GM21360 (cell line): Measurements from ENCODE around the gene SIGLECL1.

Experiments
- ATAC-seq: cut with Tn5 transposase; IDR thresholded peaks from one replicate; pipeline ENCODE4 v1.9.1; 2021; ENCODE audit warnings: mild to moderate bottlenecking, moderate library complexity; ENCODE audit not compliant: unreplicated experiment

The SIGLECL1 gene

GRCh38 chr19:51252306-51253079, 1.6 kb downstream of the SIGLECL1 start:
- ATAC-seq, result no peak

GRCh38 chr19:51253088-51253806, 2.4 kb downstream of the SIGLECL1 start:
- no peak for ATAC-seq

GRCh38 chr19:51256155-51256625, 5.3 kb downstream of the SIGLECL1 start:
- ATAC-seq, result no peak

GRCh38 chr19:51257471-51257870, 6.6 kb downstream of the SIGLECL1 start:
- no peak for ATAC-seq

- no peak for ATAC-seq
These were observed 7.6 kb downstream of the SIGLECL1 start for GRCh38 chr19:51258165-51259160.

- ATAC-seq, result no peak
These were observed 8.7 kb downstream of the SIGLECL1 start for GRCh38 chr19:51259348-51260245.

- ATAC-seq, result no peak
These were observed 12.9 kb downstream of the SIGLECL1 start for GRCh38 chr19:51263808-51264207.

GRCh38 chr19:51271067-51271466, 20.2 kb downstream of the SIGLECL1 start:
- no peak for ATAC-seq

GRCh38 chr19:51272183-51272810, 21.4 kb downstream of the SIGLECL1 start:
- no peak for ATAC-seq

- no peak for ATAC-seq
These were observed 23.3 kb downstream of the SIGLECL1 start for GRCh38 chr19:51274049-51274770.

- ATAC-seq, result no peak
These were observed 26.2 kb downstream of the SIGLECL1 start for GRCh38 chr19:51277112-51277511.

- no peak for ATAC-seq
These were observed 31.5 kb downstream of the SIGLECL1 start for GRCh38 chr19:51282335-51282734.

GRCh38 chr19:51285682-51286081, 34.8 kb downstream of the SIGLECL1 start:
- ATAC-seq, result no peak

GRCh38 chr19:51289635-51290034, 38.8 kb downstream of the SIGLECL1 start:
- no peak for ATAC-seq

GRCh38 chr19:51292971-51293370, 42.1 kb downstream of the SIGLECL1 start:
- no peak for ATAC-seq

- ATAC-seq, result no peak
These were observed 42.8 kb downstream of the SIGLECL1 start for GRCh38 chr19:51293571-51294210.

GRCh38 chr19:51294211-51294976, 43.5 kb downstream of the SIGLECL1 start:
- ATAC-seq, result no peak

- no peak for ATAC-seq
These were observed 44.1 kb downstream of the SIGLECL1 start for GRCh38 chr19:51294977-51295375.
